Ishikawa (cell line): ENCODE results near the gene EVI5.

Experiments
- CEBPB ChIP-seq: IDR thresholded peaks from 2 replicates; pipeline ENCODE4 v1.6.1; 2012
- CREB1 ChIP-seq: IDR thresholded peaks from 2 replicates; pipeline ENCODE4 v1.6.1; 2012; ENCODE audit warnings: low read depth
- EGR1 ChIP-seq: IDR thresholded peaks from 2 replicates; pipeline ENCODE4 v1.6.1; 2012
- EP300 ChIP-seq: IDR thresholded peaks from 2 replicates; pipeline ENCODE4 v1.6.1; 2012; ENCODE audit warnings: borderline replicate concordance
- FOXM1 ChIP-seq: IDR thresholded peaks from 2 replicates; pipeline ENCODE4 v1.6.1; 2012; ENCODE audit warnings: low read depth, borderline replicate concordance
- RAD21 ChIP-seq: IDR thresholded peaks from 2 replicates; pipeline ENCODE4 v1.6.1; 2012; ENCODE audit warnings: low read depth
- TAF1 ChIP-seq: IDR thresholded peaks from 2 replicates; pipeline ENCODE4 v1.6.1; 2012; ENCODE audit warnings: low read depth, mild to moderate bottlenecking
- TEAD4 ChIP-seq: IDR thresholded peaks from 2 replicates; pipeline ENCODE4 v1.6.1; 2012
- USF1 ChIP-seq: IDR thresholded peaks from 2 replicates; pipeline ENCODE4 v1.6.1; 2012
- YY1 ChIP-seq: IDR thresholded peaks from 2 replicates; pipeline ENCODE4 v1.6.1; 2012; ENCODE audit warnings: low read depth
- ZBTB7A ChIP-seq: IDR thresholded peaks from 2 replicates; pipeline ENCODE4 v1.6.1; 2012; ENCODE audit warnings: low read depth
- TF ChIP-seq, protein P1 (sequence below): IDR thresholded peaks from 2 replicates; pipeline ENCODE4 v1.6.1; 2012; ENCODE audit warnings: low read depth, mild to moderate bottlenecking
- TF ChIP-seq, protein P2 (sequence below): IDR thresholded peaks from 2 replicates; pipeline ENCODE4 v1.6.1; 2012

DNA sequence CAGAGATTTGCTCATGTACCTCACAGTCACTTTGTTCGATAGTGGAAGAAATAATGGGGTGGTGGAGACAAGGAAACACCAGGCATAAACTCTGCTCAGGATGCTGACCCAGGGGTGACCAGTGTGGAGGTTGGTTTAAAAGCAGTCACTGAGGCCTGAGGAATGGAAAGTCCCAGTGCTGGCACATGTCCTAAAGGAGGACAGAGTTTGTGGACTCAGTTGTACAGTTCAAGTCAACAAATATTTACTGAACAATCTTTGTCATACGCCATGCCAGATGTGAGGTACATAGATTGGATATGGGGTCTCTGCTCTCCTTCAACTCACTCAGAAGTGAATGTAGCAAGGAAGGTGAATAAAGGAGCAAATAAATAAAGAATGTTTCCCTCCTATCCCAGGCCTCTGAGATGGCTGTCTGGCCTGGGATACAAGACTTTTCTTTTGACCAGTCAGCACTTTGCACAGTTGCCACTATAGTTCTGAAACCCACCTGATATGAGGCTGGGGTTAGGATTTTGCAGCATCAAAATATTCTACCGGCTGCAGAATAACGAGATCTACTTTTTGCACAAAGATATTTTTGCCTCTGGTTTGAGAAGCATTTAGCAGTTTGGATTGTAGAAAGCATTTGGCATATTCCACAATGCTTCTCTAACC lies 290.3 kb downstream of the EVI5 start:
- TF ChIP-seq RAD21: no peak
- no peak for TF ChIP-seq EP300
- TF ChIP-seq USF1: no peak
- TF ChIP-seq YY1: no peak
- TF ChIP-seq TEAD4: no peak
- TF ChIP-seq, protein P1, sequence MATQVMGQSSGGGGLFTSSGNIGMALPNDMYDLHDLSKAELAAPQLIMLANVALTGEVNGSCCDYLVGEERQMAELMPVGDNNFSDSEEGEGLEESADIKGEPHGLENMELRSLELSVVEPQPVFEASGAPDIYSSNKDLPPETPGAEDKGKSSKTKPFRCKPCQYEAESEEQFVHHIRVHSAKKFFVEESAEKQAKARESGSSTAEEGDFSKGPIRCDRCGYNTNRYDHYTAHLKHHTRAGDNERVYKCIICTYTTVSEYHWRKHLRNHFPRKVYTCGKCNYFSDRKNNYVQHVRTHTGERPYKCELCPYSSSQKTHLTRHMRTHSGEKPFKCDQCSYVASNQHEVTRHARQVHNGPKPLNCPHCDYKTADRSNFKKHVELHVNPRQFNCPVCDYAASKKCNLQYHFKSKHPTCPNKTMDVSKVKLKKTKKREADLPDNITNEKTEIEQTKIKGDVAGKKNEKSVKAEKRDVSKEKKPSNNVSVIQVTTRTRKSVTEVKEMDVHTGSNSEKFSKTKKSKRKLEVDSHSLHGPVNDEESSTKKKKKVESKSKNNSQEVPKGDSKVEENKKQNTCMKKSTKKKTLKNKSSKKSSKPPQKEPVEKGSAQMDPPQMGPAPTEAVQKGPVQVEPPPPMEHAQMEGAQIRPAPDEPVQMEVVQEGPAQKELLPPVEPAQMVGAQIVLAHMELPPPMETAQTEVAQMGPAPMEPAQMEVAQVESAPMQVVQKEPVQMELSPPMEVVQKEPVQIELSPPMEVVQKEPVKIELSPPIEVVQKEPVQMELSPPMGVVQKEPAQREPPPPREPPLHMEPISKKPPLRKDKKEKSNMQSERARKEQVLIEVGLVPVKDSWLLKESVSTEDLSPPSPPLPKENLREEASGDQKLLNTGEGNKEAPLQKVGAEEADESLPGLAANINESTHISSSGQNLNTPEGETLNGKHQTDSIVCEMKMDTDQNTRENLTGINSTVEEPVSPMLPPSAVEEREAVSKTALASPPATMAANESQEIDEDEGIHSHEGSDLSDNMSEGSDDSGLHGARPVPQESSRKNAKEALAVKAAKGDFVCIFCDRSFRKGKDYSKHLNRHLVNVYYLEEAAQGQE: no peak
- TF ChIP-seq CEBPB: no peak
- no peak for TF ChIP-seq TAF1
- TF ChIP-seq FOXM1: no peak
- TF ChIP-seq, protein P2, sequence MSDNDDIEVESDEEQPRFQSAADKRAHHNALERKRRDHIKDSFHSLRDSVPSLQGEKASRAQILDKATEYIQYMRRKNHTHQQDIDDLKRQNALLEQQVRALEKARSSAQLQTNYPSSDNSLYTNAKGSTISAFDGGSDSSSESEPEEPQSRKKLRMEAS: no peak
- no peak for TF ChIP-seq CREB1
- TF ChIP-seq ZBTB7A: no peak
- TF ChIP-seq EGR1: no peak
